Panc1 (cell line): ENCODE data around the gene RDX. TPM values are rescaled to one million over a fixed set of nuclear protein-coding genes. Genes with fewer than 3 reads are reported as not detected.

Experiments
- ATAC-seq: fragments of 200-7000 bp; cut with Tn5 transposase; 2 replicates; pipeline ENCODE4 v1.9.1; 2020; ENCODE audit warnings: mild to moderate bottlenecking, moderate library complexity
- BruUV-seq: library from RNA; stranded (reverse); fragments of 400-500 nt; replicated peaks from 2 replicates; lab custom pipeline; 2021; lab: Mats Ljungman, UMichigan
- CTCF ChIA-PET: fragments of 300-600 bp; sonication (Branson Sonifier 250); formaldehyde crosslinking; loops from one replicate; lab custom pipeline; 2022; ENCODE audit warnings: antibody characterized with exemption; lab: Charles Lee
- POLR2A ChIA-PET: fragments of 300-600 bp; sonication (Branson Sonifier 250); formaldehyde crosslinking; loops from one replicate; lab custom pipeline; 2022; ENCODE audit warnings: antibody characterized with exemption; lab: Charles Lee
- DNase-seq: peaks from one replicate; pipeline ENCODE4 v3.0.0-alpha.2; 2010; ENCODE audit warnings: low read depth, low spot score
- H3K27ac ChIP-seq: 2 replicates; pipeline ENCODE4 v1.5.1; 2011; ENCODE audit warnings: mild to moderate bottlenecking, low read length, inconsistent platforms
- H3K27me3 ChIP-seq: fragments of 200-500 bp; sonication (Bioruptor generic); 2 replicates; pipeline ENCODE4 v1.6.0; 2014; ENCODE audit warnings: low read length, inconsistent platforms; ENCODE audit not compliant: control insufficient read depth, insufficient read depth
- H3K36me3 ChIP-seq: fragments of 200-500 bp; sonication (Bioruptor generic); 2 replicates; pipeline ENCODE4 v1.5.1; 2014; ENCODE audit warnings: inconsistent platforms, mild to moderate bottlenecking, low read length, moderate library complexity; ENCODE audit not compliant: control insufficient read depth, insufficient read depth
- H3K4me1 ChIP-seq: 2 replicates; pipeline ENCODE4 v1.5.1; 2011; ENCODE audit warnings: inconsistent platforms, mild to moderate bottlenecking, low read length, moderate library complexity; ENCODE audit not compliant: control insufficient read depth, insufficient read depth
- H3K4me3 ChIP-seq, 2 experiments: 2 replicates each; pipeline ENCODE4 v1.5.1; 2011 to 2012; ENCODE audit warnings: low read depth in 2 of 2, low read length in 2 of 2, mild to moderate bottlenecking in 2 of 2, inconsistent platforms in 1 of 2, moderate library complexity in 1 of 2
- H3K9me3 ChIP-seq: fragments of 200-500 bp; sonication (Bioruptor generic); 2 replicates; pipeline ENCODE4 v1.5.1; 2014; ENCODE audit warnings: low read depth, mild to moderate bottlenecking, inconsistent platforms, low read length, moderate library complexity; ENCODE audit not compliant: control insufficient read depth, insufficient read depth
- CTCF ChIP-seq: fragments of 450-650 bp; IDR thresholded peaks from 2 replicates; pipeline ENCODE4 v1.5.1; 2017; ENCODE audit warnings: mild to moderate bottlenecking
- POLR2AphosphoS5 ChIP-seq: IDR thresholded peaks from 2 replicates; pipeline ENCODE4 v1.6.1; 2012; ENCODE audit warnings: mild to moderate bottlenecking, low read depth, low read length, moderate library complexity
- SIN3A ChIP-seq: IDR thresholded peaks from 2 replicates; pipeline ENCODE4 v1.6.1; 2012; ENCODE audit warnings: low read depth, mild to moderate bottlenecking, low read length, moderate library complexity, borderline replicate concordance; ENCODE audit not compliant: insufficient read depth
- TCF7L2 ChIP-seq: IDR thresholded peaks from 2 replicates; pipeline ENCODE4 v1.6.1; 2011; ENCODE audit warnings: mild to moderate bottlenecking, low read depth, low read length, inconsistent platforms
- in situ Hi-C: cut with HindIII; loops from 2 replicates; pipeline ENCODE4 v1.10.0; 2016; ENCODE audit warnings: low sequenced_read_pairs, low pct_unique_long_range_greater_than_20kb
- intact Hi-C: fragments of 100-400 bp; cut with micrococcal nuclease; formaldehyde crosslinking; loops from one replicate; pipeline ENCODE4 v1.10.0; 2022; ENCODE audit not compliant: unreplicated experiment
- total RNA-seq: library from RNA; stranded (reverse); gene quantifications from one replicate; pipeline ENCODE4 v1.2.1, GENCODE V29; 2021; ENCODE audit not compliant: unreplicated experiment
- TF ChIP-seq, protein P1 (sequence below), 2 experiments: IDR thresholded peaks; 2 replicates each; pipeline ENCODE4 v1.6.1; 2011 to 2012; ENCODE audit warnings: low read depth in 2 of 2, control low read depth in 1 of 2, low read length in 1 of 2, mild to moderate bottlenecking in 1 of 2, moderate library complexity in 1 of 2; ENCODE audit not compliant: insufficient read depth in 1 of 2

RDX gene
- total RNA-seq, 1 experiment from 2014 or later: 200 TPM

- ATAC-seq: no peak
- no TSS peak for BruUV-seq
- in situ Hi-C loops (no loop called here), intact Hi-C loops (no loop called here)
- no peak for TF ChIP-seq CTCF
- Histone ChIP-seq H3K4me1 (no peaks in the 10 kb centered on the region; the same call in 1 of the 2 replicates), H3K36me3 (no peaks in the 10 kb centered on the region), H3K27ac (no peak overlapping the region), H3K4me3 (no peak overlapping the region), H3K9me3 (no peaks in the 10 kb centered on the region), H3K27me3 (no peaks in the 10 kb centered on the region)
- DNase-seq: no peak
- ChIA-PET POLR2A (no interaction called here), CTCF (interaction anchor here (0.7 kb wide), 1 partner anchor 85 kb away, joined by 4 read pairs; no protein-coding TSS in a partner anchor)
Observed at GRCh38 chr11:110207123-110207522, 89.3 kb downstream of the RDX start.

- ChIA-PET CTCF (interaction anchor here (0.6 to 1.6 kb wide), 6 partner anchors 162 to 307 kb away, joined by 3 to 11 read pairs (median 6); partner anchors contain the start of gene FDX1), POLR2A (no interaction called here)
- Histone ChIP-seq H3K36me3 (no peaks in the 10 kb centered on the region), H3K27ac (no peak overlapping the region), H3K9me3 (no peaks in the 10 kb centered on the region), H3K4me1 (peaks cover 6% of the 10 kb centered on the region; the same call in 1 of the 2 replicates), H3K4me3 (no peak overlapping the region), H3K27me3 (no peaks in the 10 kb centered on the region)
- TF ChIP-seq CTCF: no peak
- TF ChIP-seq SIN3A: no peak
- TF ChIP-seq POLR2AphosphoS5: no peak
- TF ChIP-seq TCF7L2: no peak
- TF ChIP-seq, protein P1, sequence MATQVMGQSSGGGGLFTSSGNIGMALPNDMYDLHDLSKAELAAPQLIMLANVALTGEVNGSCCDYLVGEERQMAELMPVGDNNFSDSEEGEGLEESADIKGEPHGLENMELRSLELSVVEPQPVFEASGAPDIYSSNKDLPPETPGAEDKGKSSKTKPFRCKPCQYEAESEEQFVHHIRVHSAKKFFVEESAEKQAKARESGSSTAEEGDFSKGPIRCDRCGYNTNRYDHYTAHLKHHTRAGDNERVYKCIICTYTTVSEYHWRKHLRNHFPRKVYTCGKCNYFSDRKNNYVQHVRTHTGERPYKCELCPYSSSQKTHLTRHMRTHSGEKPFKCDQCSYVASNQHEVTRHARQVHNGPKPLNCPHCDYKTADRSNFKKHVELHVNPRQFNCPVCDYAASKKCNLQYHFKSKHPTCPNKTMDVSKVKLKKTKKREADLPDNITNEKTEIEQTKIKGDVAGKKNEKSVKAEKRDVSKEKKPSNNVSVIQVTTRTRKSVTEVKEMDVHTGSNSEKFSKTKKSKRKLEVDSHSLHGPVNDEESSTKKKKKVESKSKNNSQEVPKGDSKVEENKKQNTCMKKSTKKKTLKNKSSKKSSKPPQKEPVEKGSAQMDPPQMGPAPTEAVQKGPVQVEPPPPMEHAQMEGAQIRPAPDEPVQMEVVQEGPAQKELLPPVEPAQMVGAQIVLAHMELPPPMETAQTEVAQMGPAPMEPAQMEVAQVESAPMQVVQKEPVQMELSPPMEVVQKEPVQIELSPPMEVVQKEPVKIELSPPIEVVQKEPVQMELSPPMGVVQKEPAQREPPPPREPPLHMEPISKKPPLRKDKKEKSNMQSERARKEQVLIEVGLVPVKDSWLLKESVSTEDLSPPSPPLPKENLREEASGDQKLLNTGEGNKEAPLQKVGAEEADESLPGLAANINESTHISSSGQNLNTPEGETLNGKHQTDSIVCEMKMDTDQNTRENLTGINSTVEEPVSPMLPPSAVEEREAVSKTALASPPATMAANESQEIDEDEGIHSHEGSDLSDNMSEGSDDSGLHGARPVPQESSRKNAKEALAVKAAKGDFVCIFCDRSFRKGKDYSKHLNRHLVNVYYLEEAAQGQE (IDR thresholded peaks at IDR 0.05; ENCODE audit: insufficient read depth in 1 of 2, low read depth in 2 of 2, low read length in 1 of 2): no peak
- intact Hi-C loops: loop anchor here (1.0 to 5.0 kb wide), 3 partner anchors 51 to 234 kb away; no protein-coding TSS in a partner anchor
- ATAC-seq: no peak
- DNase-seq: no peak
- no TSS peak for BruUV-seq
- in situ Hi-C loops: no loop called here
Observed at GRCh38 chr11:110200836-110201235, 95.6 kb downstream of the RDX start.
